Liver (tissue), 9 donors: ENCODE results near the gene DSTN. TPM values are rescaled to one million over a fixed set of nuclear protein-coding genes. Genes with fewer than 3 reads are reported as not detected.

Experiments
- DNase-seq: peaks from one replicate; pipeline ENCODE4 v3.0.0-alpha.2; 2017; ENCODE audit warnings: low spot score
- H3K27ac ChIP-seq, 2 donors: one replicate each; pipeline ENCODE4 v1.7.0; 2013; ENCODE audit warnings: inconsistent platforms in 2 of 2, low read length in 2 of 2, control low read depth in 1 of 2, low read depth in 1 of 2, mild to moderate bottlenecking in 1 of 2
- H3K27me3 ChIP-seq, 4 donors: one replicate each; pipeline versions ENCODE4 v1.6.1 to v1.7.0; 2013; ENCODE audit warnings: low read length in 3 of 4, inconsistent platforms in 1 of 4, mild to moderate bottlenecking in 1 of 4, moderate library complexity in 1 of 4; ENCODE audit not compliant: control insufficient read depth in 4 of 4, insufficient read depth in 4 of 4
- H3K36me3 ChIP-seq, 4 donors: one replicate each; pipeline versions ENCODE4 v1.6.1 to v1.7.0; 2013; ENCODE audit warnings: low read length in 3 of 4, mild to moderate bottlenecking in 3 of 4, low read depth in 1 of 4, moderate library complexity in 1 of 4; ENCODE audit not compliant: control insufficient read depth in 4 of 4, insufficient read depth in 3 of 4
- H3K4me1 ChIP-seq, 4 donors: one replicate each; pipeline versions ENCODE4 v1.6.1 to v1.7.0; 2013; ENCODE audit warnings: low read length in 3 of 4, mild to moderate bottlenecking in 3 of 4, moderate library complexity in 1 of 4; ENCODE audit not compliant: control insufficient read depth in 4 of 4, insufficient read depth in 4 of 4
- H3K4me3 ChIP-seq, 3 donors: one replicate each; pipeline versions ENCODE4 v1.6.1 to v1.7.0; 2013; ENCODE audit warnings: low read length in 3 of 3, control low read depth in 1 of 3, low read depth in 1 of 3, mild to moderate bottlenecking in 1 of 3
- H3K9ac ChIP-seq, 2 donors: one replicate each; pipeline ENCODE4 v1.7.0; 2013; ENCODE audit warnings: low read length in 2 of 2, mild to moderate bottlenecking in 2 of 2, moderate library complexity in 2 of 2, control low read depth in 1 of 2, low read depth in 1 of 2
- H3K9me3 ChIP-seq, 4 donors: one replicate each; pipeline versions ENCODE4 v1.6.1 to v1.7.0; 2013; ENCODE audit warnings: low read length in 3 of 4; ENCODE audit not compliant: control insufficient read depth in 4 of 4
- CTCF ChIP-seq: fragments of 150-350 bp; IDR thresholded peaks from 2 replicates; pipeline ENCODE4 v1.5.1; 2017; ENCODE audit warnings: improper control_type of control experiment, low read depth, low read length; ENCODE audit not compliant: missing input control
- EGR1 ChIP-seq, 2 donors: IDR thresholded peaks; 2 replicates each; pipeline ENCODE4 v1.6.1; 2016 to 2018; ENCODE audit warnings: antibody characterized with exemption in 2 of 2, low read depth in 2 of 2
- FOXA2 ChIP-seq: IDR thresholded peaks from 2 replicates; pipeline ENCODE4 v1.6.1; 2016; ENCODE audit warnings: antibody characterized with exemption
- HNF4A ChIP-seq, 2 donors: conservative IDR thresholded peaks; 2 replicates each; pipeline ENCODE4 v1.6.1; 2016; ENCODE audit warnings: antibody characterized with exemption in 2 of 2, mild to moderate bottlenecking in 2 of 2
- HNF4G ChIP-seq: IDR thresholded peaks from 2 replicates; pipeline ENCODE4 v1.6.1; 2016; ENCODE audit warnings: antibody characterized with exemption
- JUND ChIP-seq, 2 donors: IDR thresholded peaks; 2 replicates each; pipeline ENCODE4 v1.6.1; 2016; ENCODE audit warnings: antibody characterized with exemption in 2 of 2
- NR2F2 ChIP-seq: IDR thresholded peaks from 2 replicates; pipeline ENCODE4 v1.6.1; 2016; ENCODE audit warnings: antibody characterized with exemption
- RAD21 ChIP-seq, 2 donors: IDR thresholded peaks; 2 replicates each; pipeline ENCODE4 v1.6.1; 2016; ENCODE audit warnings: antibody characterized with exemption in 2 of 2, mild to moderate bottlenecking in 2 of 2
- REST ChIP-seq: IDR thresholded peaks from 2 replicates; pipeline ENCODE4 v1.6.1; 2016; ENCODE audit warnings: antibody characterized with exemption, mild to moderate bottlenecking
- RXRA ChIP-seq, 2 donors: IDR thresholded peaks; 2 replicates each; pipeline ENCODE4 v1.6.1; 2017 to 2018; ENCODE audit warnings: antibody characterized with exemption in 2 of 2, mild to moderate bottlenecking in 1 of 2
- SP1 ChIP-seq: IDR thresholded peaks from 2 replicates; pipeline ENCODE4 v1.6.1; 2018; ENCODE audit warnings: antibody characterized with exemption, mild to moderate bottlenecking
- YY1 ChIP-seq: IDR thresholded peaks from 2 replicates; pipeline ENCODE4 v1.6.1; 2016; ENCODE audit warnings: antibody characterized with exemption, mild to moderate bottlenecking
- WGBS: extraction: QIAGEN DNeasy Blood & Tissue Kit; methylation state at CpG from one replicate; pipeline ENCODE4 v1.1.7; 2013; 5-methylcytosine and 5-hydroxymethylcytosine counted together
- polyA plus RNA-seq, 2 donors: library from polyadenylated mRNA; stranded (reverse) in 1 of 2; unstranded in 1 of 2; fragments of 200-250 nt in 1 of 2; fragments of >200 nt in 1 of 2; fragmentation: Nextera tagmentation in 1 of 2; extraction: Ambion mirVana in 1 of 2; gene quantifications; one replicate each; pipeline versions ENCODE4 v1.2.1 to v1.2.3, GENCODE V29; 2013 to 2015
- total RNA-seq, 2 donors: library from RNA; depleted of rRNA; stranded (reverse); fragments of >200 nt; gene quantifications; one replicate each; pipeline ENCODE4 v1.2.3, GENCODE V29; 2014
- TF ChIP-seq, protein P1 (sequence below): IDR thresholded peaks from 2 replicates; pipeline ENCODE4 v1.6.1; 2016; ENCODE audit warnings: antibody characterized with exemption
- donor health status: healthy.
- donor health status: healthy.
- donor health status: healthy.
- donor health status: healthy.
- donor health status: healthy.

DSTN gene
- total and polyA plus RNA-seq, 4 donors, result 39.9 to 137 (median 108) TPM

DNA sequence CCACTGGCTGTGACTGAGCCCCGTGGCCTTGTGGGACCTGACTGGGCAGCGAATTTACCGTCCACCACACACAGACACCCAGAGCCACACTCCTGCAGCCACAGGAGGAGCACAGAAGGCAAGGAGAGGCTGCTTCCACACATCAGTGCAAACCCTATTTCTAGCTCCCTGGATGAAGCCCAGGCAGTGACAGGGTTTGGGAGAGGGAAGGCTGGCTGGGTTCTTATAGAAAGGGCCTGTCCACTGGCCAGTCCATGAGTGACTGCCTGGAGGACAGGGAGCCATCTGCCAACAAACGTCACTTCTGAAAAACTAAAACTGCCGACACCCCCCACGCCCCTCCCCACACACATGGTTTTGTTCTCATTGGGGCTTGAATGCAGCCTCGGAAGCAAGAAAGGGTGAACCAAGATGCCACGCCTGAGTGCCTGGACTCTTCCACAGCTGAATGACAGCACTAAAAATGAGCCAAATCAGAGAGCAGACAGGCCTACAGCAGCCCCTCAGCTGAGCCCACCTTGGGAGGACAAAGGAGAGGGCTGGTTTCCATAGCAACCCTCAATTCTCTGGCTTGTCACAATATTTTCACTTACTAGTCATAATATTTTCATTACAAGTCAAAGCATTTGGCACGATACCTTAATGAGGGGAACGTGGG is 73.8 kb downstream of the DSTN start:
- Histone ChIP-seq H3K9me3 (no peaks in the 10 kb centered on the region), H3K27ac (peak overlapping the region in 1 of 2 donors; percentile 29), H3K9ac (no peak overlapping the region), H3K27me3 (no peaks in the 10 kb centered on the region), H3K36me3 (peaks cover 11 to 36% (median 28%) of the 10 kb centered on the region in 4 donors), H3K4me3 (no peak overlapping the region), H3K4me1 (peaks cover 15 to 72% (median 64%) of the 10 kb centered on the region in 4 donors)
- 71% methylated on average over 10 of the region's 10 CpGs for WGBS
- TF ChIP-seq RXRA (IDR thresholded peaks at IDR 0.05), result no peak
- TF ChIP-seq HNF4A (conservative IDR thresholded peaks at IDR 0.05), result no peak
- no peak for TF ChIP-seq EGR1 (IDR thresholded peaks at IDR 0.05; ENCODE audit: low read depth in 2 of 2)
- TF ChIP-seq REST, result no peak
- no peak for TF ChIP-seq HNF4G
- no peak for DNase-seq

DNA sequence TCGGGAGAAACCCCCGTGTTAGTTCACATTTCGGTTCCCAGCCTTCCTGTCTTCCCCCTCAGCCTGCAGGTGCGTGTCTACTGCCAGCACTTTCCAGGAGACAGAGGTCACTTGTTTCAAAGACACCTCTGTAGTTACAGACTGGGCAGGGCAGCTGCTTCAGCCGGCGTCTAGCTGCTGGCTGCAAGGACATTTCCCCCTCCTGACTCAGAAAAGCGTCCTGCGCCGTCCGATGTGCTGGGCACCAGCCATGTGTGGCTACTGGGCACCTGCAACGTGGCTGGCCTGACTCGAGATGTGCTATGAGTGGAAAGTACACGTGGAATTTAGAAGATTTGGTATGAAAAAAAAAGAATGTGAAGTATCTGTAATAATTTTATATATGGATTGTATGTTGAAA is 74.6 kb downstream of the DSTN start:
- Histone ChIP-seq H3K9ac (no peak overlapping the region), H3K4me1 (peaks cover 16 to 79% (median 71%) of the 10 kb centered on the region in 4 donors), H3K27me3 (no peaks in the 10 kb centered on the region), H3K4me3 (no peak overlapping the region), H3K36me3 (peaks cover 11 to 30% (median 21%) of the 10 kb centered on the region in 4 donors), H3K27ac (no peak overlapping the region), H3K9me3 (no peaks in the 10 kb centered on the region)
- TF ChIP-seq FOXA2 (no peak), HNF4A (conservative IDR thresholded peaks at IDR 0.05) (no peak), JUND (IDR thresholded peaks at IDR 0.05) (no peak), SP1 (no peak), RAD21 (IDR thresholded peaks at IDR 0.05) (no peak), EGR1 (IDR thresholded peaks at IDR 0.05; ENCODE audit: low read depth in 2 of 2) (no peak), HNF4G (no peak), CTCF (no peak), YY1 (no peak), NR2F2 (no peak)
- TF ChIP-seq, protein P1, sequence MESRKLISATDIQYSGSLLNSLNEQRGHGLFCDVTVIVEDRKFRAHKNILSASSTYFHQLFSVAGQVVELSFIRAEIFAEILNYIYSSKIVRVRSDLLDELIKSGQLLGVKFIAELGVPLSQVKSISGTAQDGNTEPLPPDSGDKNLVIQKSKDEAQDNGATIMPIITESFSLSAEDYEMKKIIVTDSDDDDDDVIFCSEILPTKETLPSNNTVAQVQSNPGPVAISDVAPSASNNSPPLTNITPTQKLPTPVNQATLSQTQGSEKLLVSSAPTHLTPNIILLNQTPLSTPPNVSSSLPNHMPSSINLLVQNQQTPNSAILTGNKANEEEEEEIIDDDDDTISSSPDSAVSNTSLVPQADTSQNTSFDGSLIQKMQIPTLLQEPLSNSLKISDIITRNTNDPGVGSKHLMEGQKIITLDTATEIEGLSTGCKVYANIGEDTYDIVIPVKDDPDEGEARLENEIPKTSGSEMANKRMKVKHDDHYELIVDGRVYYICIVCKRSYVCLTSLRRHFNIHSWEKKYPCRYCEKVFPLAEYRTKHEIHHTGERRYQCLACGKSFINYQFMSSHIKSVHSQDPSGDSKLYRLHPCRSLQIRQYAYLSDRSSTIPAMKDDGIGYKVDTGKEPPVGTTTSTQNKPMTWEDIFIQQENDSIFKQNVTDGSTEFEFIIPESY, result no peak
- DNase-seq, result no peak
- 35% methylated on average over 13 of the region's 13 CpGs for WGBS
